OCI-LY1 (cell line): ENCODE data around the gene GRIA1.

Experiments
- H2AFZ ChIP-seq: fragments of 200-600 bp; sonication (generic), shearing (Covaris generic); 2 replicates; pipeline ENCODE4 v1.6.0; 2014; ENCODE audit warnings: antibody characterized with exemption, mild to moderate bottlenecking, low read length
- H3F3A ChIP-seq: fragments of 200-600 bp; sonication (generic), shearing (Covaris generic); 2 replicates; pipeline ENCODE4 v1.6.0; 2014; ENCODE audit warnings: mild to moderate bottlenecking, antibody characterized with exemption, low read length, moderate library complexity; ENCODE audit not compliant: insufficient read depth
- H3K27ac ChIP-seq: fragments of 200-600 bp; sonication (generic); 2 replicates; pipeline ENCODE4 v1.5.1; 2014; ENCODE audit warnings: low read length, mixed run types, mild to moderate bottlenecking, low read depth; ENCODE audit not compliant: poor library complexity, severe bottlenecking
- H3K27me3 ChIP-seq: fragments of 200-600 bp; sonication (generic); 2 replicates; pipeline ENCODE4 v1.6.0; 2014; ENCODE audit warnings: antibody characterized with exemption, mild to moderate bottlenecking, low read length, moderate library complexity; ENCODE audit not compliant: insufficient read depth
- H3K36me3 ChIP-seq: fragments of 200-600 bp; sonication (generic); 2 replicates; pipeline ENCODE4 v1.6.1; 2014; ENCODE audit warnings: mild to moderate bottlenecking, antibody characterized with exemption, low read length, moderate library complexity, mixed read lengths; ENCODE audit not compliant: insufficient read depth
- H3K4me1 ChIP-seq: fragments of 200-600 bp; sonication (generic); 2 replicates; pipeline ENCODE4 v1.5.1; 2014; ENCODE audit warnings: mild to moderate bottlenecking, low read length, moderate library complexity; ENCODE audit not compliant: insufficient read depth, severe bottlenecking
- H3K4me2 ChIP-seq: fragments of 200-600 bp; sonication (generic), shearing (Covaris generic); 2 replicates; pipeline ENCODE4 v1.6.1; 2014; ENCODE audit warnings: low read length
- H3K4me3 ChIP-seq: fragments of 200-600 bp; sonication (generic); 2 replicates; pipeline ENCODE4 v1.5.1; 2014; ENCODE audit warnings: low read length, low read depth, mild to moderate bottlenecking, mixed read lengths; ENCODE audit not compliant: poor library complexity, severe bottlenecking
- H3K79me2 ChIP-seq: fragments of 200-600 bp; shearing (Covaris generic); 2 replicates; pipeline ENCODE4 v1.6.1; 2016; ENCODE audit warnings: mixed run types, low read length, mixed read lengths; ENCODE audit not compliant: insufficient read depth
- H3K9ac ChIP-seq: fragments of 200-600 bp; sonication (generic), shearing (Covaris generic); 2 replicates; pipeline ENCODE4 v1.6.1; 2014; ENCODE audit warnings: mild to moderate bottlenecking, low read length, mixed read lengths
- H3K9me2 ChIP-seq: fragments of 200-600 bp; sonication (generic), shearing (Covaris generic); 2 replicates; pipeline ENCODE4 v1.6.1; 2014; ENCODE audit warnings: low read depth, mild to moderate bottlenecking, low read length, mixed read lengths
- H3K9me3 ChIP-seq: fragments of 200-600 bp; shearing (Covaris generic); 2 replicates; pipeline ENCODE4 v1.6.1; 2014; ENCODE audit warnings: low read length, mixed read lengths
- H4K20me1 ChIP-seq: fragments of 200-600 bp; sonication (generic), shearing (Covaris generic); 2 replicates; pipeline ENCODE4 v1.6.0; 2016; ENCODE audit warnings: mild to moderate bottlenecking, low read length; ENCODE audit not compliant: insufficient read depth
- EZH2 ChIP-seq: fragments of 200-600 bp; sonication (generic), shearing (Covaris generic); IDR thresholded peaks from 2 replicates; pipeline ENCODE4 v1.8.0; 2017; ENCODE audit warnings: borderline replicate concordance, mixed run types, mild to moderate bottlenecking, antibody characterized with exemption, low read length, moderate library complexity, mixed read lengths
- TF ChIP-seq, protein P1 (sequence below): fragments of 200-600 bp; sonication (generic), shearing (Covaris generic); IDR thresholded peaks from 2 replicates; pipeline ENCODE4 v1.5.1; 2017; ENCODE audit warnings: mild to moderate bottlenecking, antibody characterized with exemption, low read length, moderate library complexity, mixed read lengths

The GRIA1 gene

DNA sequence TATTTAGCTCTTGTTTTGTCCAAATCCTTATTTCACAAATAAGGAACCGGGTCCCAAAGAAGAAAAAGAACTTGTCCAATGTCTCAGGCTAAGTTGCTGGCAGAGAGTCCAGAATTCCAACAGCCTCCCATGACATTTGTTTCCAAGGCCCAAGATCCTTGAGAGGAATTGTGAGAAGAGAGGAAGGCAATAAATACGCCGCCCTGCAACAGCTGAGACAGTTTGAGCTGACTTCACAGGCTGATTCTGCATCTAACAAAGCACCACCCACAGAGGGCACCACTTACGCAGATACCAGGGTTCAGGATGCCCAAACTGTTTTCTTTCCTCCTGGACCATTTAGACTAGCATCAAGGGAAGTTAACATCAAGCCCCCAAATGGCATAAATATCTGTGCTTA lies 336.9 kb downstream of the GRIA1 start:
- Histone ChIP-seq H3K4me3 (no peak overlapping the region), H3K36me3 (no peaks in the 10 kb centered on the region), H3K4me2 (no peak overlapping the region), H2AFZ (no peak overlapping the region), H3K79me2 (no peaks in the 10 kb centered on the region), H3K9me2 (no peaks in the 10 kb centered on the region), H3F3A (no peaks in the 10 kb centered on the region), H4K20me1 (no peaks in the 10 kb centered on the region), H3K9ac (no peak overlapping the region), H3K27ac (no peak overlapping the region), H3K27me3 (no peaks in the 10 kb centered on the region), H3K4me1 (peaks cover 9% of the 10 kb centered on the region), H3K9me3 (no peaks in the 10 kb centered on the region)
- TF ChIP-seq, protein P1, sequence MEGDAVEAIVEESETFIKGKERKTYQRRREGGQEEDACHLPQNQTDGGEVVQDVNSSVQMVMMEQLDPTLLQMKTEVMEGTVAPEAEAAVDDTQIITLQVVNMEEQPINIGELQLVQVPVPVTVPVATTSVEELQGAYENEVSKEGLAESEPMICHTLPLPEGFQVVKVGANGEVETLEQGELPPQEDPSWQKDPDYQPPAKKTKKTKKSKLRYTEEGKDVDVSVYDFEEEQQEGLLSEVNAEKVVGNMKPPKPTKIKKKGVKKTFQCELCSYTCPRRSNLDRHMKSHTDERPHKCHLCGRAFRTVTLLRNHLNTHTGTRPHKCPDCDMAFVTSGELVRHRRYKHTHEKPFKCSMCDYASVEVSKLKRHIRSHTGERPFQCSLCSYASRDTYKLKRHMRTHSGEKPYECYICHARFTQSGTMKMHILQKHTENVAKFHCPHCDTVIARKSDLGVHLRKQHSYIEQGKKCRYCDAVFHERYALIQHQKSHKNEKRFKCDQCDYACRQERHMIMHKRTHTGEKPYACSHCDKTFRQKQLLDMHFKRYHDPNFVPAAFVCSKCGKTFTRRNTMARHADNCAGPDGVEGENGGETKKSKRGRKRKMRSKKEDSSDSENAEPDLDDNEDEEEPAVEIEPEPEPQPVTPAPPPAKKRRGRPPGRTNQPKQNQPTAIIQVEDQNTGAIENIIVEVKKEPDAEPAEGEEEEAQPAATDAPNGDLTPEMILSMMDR = peak; percentile 28; the same call in 1 of the 2 replicates
- TF ChIP-seq EZH2 = no peak

DNA sequence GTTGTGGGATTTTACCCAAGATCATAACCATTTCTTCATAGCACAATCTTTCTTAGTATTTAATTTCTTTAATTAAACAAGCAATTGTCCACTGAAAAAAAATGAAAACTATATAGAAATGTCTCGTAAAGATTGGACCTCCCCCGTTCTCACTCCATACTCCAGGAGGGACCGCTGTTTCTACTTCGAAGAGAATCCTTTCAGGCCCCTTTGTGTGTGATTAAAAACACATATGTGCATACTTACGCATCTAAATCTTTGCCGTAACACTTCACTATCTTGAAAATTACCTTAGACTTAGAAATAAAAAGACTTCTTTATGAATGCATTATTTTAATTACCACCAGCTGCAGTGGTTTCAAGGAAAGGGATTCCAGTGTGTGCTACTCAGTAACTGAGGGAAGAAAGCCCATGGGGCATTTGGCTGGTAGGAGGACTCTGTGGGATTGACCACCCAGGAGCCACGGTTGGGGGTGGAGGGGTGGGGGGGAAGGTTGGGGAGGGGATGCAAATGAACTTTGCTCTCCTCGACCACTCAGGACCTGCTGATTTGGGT lies 339.1 kb downstream of the GRIA1 start:
- no peaks in the 10 kb centered on the region for H3K9me2 ChIP-seq
- no peaks in the 10 kb centered on the region for H3K27me3 ChIP-seq
- no peak overlapping the region for H3K4me2 ChIP-seq
- no peak overlapping the region for H3K9ac ChIP-seq
- TF ChIP-seq EZH2 = no peak
- TF ChIP-seq, protein P1 = no peak
- no peaks in the 10 kb centered on the region for H3K36me3 ChIP-seq
- H3K4me3 ChIP-seq = no peak overlapping the region
- H3K27ac ChIP-seq = no peak overlapping the region
- H3K9me3 ChIP-seq = no peaks in the 10 kb centered on the region
- no peaks in the 10 kb centered on the region for H3K79me2 ChIP-seq
- no peaks in the 10 kb centered on the region for H3F3A ChIP-seq
- H2AFZ ChIP-seq = no peak overlapping the region
- H3K4me1 ChIP-seq = peaks cover 6% of the 10 kb centered on the region
- no peaks in the 10 kb centered on the region for H4K20me1 ChIP-seq

DNA sequence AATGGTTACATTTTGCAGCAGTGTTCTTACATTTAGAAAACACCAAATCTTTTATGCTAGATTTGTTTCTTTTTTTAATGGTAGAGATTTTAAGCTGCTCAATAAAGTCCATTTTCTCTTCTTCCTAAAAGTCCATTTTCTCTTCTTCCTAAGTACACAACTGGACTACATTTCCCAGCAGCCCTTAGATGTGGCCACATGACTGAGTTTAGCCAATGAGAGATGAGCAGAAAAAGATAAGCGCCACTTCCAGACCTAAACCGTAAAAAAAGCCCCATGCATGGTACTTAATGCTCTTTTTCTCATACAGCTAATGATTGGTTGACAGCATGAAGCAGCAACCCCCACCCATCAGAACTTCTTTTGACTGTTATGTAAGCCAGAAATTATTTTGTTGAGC lies 341.5 kb downstream of the GRIA1 start:
- H3K4me3 ChIP-seq = no peak overlapping the region
- no peaks in the 10 kb centered on the region for H3F3A ChIP-seq
- no peaks in the 10 kb centered on the region for H3K36me3 ChIP-seq
- 0 out of 2 replicates have a peak overlapping the region, but pooled peaks have one; percentile 19 for H3K4me2 ChIP-seq
- no peaks in the 10 kb centered on the region for H3K9me3 ChIP-seq
- H2AFZ ChIP-seq = no peak overlapping the region; the same call in 1 of the 2 replicates
- H3K27ac ChIP-seq = no peak overlapping the region
- no peaks in the 10 kb centered on the region for H4K20me1 ChIP-seq
- TF ChIP-seq EZH2 = no peak
- TF ChIP-seq, protein P1 = no peak
- H3K9ac ChIP-seq = no peak overlapping the region
- H3K9me2 ChIP-seq = no peaks in the 10 kb centered on the region
- no peaks in the 10 kb centered on the region for H3K27me3 ChIP-seq
- no peaks in the 10 kb centered on the region for H3K4me1 ChIP-seq
- no peaks in the 10 kb centered on the region for H3K79me2 ChIP-seq
